ENCODE measurements around the gene HES3.
"Not testable (repeated sequence)": the region's sequence is repeated elsewhere in the genome, so short reads cannot be mapped to it uniquely, and the experiment has no call there.

HES3 gene

GRCh38 chr1:6219641-6220040, 24.3 kb upstream of the HES3 start:
- DNase-seq: not testable (repeated sequence)

- no peak for DNase-seq
Observed at GRCh38 chr1:6220236-6220635, 23.7 kb upstream of the HES3 start.

GRCh38 chr1:6221210-6221784, 22.7 kb upstream of the HES3 start:
- no peak for DNase-seq

- DNase-seq: no peak
Observed at GRCh38 chr1:6222636-6223035, 21.3 kb upstream of the HES3 start.

- DNase-seq: no peak
Observed at GRCh38 chr1:6223617-6224016, 20.4 kb upstream of the HES3 start.

GRCh38 chr1:6224718-6225117, 19.3 kb upstream of the HES3 start:
- no peak for DNase-seq

- no peak for DNase-seq
Observed at GRCh38 chr1:6225651-6226050, 18.3 kb upstream of the HES3 start.

- no peak for DNase-seq
Observed at GRCh38 chr1:6233376-6233775, 10.6 kb upstream of the HES3 start.

GRCh38 chr1:6234502-6235295, 9.3 kb upstream of the HES3 start:
- no peak for DNase-seq

GRCh38 chr1:6235296-6235677, 8.7 kb upstream of the HES3 start:
- DNase-seq: no peak

GRCh38 chr1:6237093-6237492, 6.9 kb upstream of the HES3 start:
- DNase-seq: no peak

GRCh38 chr1:6239213-6239752, 4.7 kb upstream of the HES3 start:
- no peak for DNase-seq

- DNase-seq: no peak
Observed at GRCh38 chr1:6239950-6240768, 3.8 kb upstream of the HES3 start.

GRCh38 chr1:6241107-6241886, 2.7 kb upstream of the HES3 start:
- no peak for DNase-seq

- DNase-seq: no peak
Observed at GRCh38 chr1:6241887-6242740, 1.9 kb upstream of the HES3 start.

GRCh38 chr1:6243053-6243834, 735 bp upstream of the HES3 start:
- DNase-seq: no peak

GRCh38 chr1:6244401-6245049, 546 bp downstream of the HES3 start:
- DNase-seq: no peak

GRCh38 chr1:6245086-6245868, 1.3 kb downstream of the HES3 start:
- peak; percentile 71 for DNase-seq

GRCh38 chr1:6245869-6246496, 2.0 kb downstream of the HES3 start:
- DNase-seq: no peak

All from T1000 (cell line).